Measurements from ENCODE around the gene USF3.
"Not testable (repeated sequence)": the region's sequence is repeated elsewhere in the genome, so short reads cannot be mapped to it uniquely, and the experiment has no call there.

The USF3 gene

GRCh38 chr3:113649174-113649845 lies 47.1 kb downstream of the USF3 start:
- no peak for DNase-seq (ENCODE audit: low spot score)

DNA sequence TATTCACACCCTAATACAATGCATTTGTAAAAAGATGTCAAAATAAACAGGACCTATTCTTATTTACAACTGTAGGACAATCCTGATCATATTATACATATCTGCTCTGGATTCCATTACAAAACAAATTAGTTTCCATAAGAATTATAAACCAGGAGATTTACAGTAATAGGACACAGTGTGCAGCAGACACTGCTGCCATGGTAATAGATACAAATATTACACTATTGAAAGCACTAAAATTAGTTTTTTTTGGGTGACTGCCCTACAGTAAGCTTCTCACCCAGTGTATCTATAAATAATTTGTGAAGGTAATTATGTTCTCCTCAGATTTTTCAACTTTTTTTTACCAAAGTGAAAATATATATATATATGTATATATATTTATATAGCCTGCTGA lies 47.9 kb downstream of the USF3 start:
- no peak for DNase-seq (ENCODE audit: low spot score)

DNA sequence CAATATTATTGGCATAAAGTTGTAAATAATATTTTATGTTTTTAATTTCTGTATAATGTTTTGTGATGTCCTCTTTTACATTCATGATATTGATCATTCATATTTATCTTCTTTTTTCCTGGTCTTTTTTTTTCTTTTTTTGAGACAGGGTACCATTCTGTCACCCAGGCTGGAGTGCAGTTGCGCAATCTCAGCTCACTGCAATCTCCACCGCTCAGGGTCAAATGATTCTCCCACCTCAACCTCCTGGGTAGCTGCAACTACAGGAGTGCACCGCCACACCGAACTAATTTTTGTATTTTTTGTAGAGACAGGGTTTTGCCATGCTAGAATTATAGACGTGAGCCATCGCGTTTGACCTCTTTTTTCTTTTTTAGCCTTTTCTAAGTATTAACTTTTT lies 52.9 kb downstream of the USF3 start:
- DNase-seq (ENCODE audit: low spot score) = no peak

DNA sequence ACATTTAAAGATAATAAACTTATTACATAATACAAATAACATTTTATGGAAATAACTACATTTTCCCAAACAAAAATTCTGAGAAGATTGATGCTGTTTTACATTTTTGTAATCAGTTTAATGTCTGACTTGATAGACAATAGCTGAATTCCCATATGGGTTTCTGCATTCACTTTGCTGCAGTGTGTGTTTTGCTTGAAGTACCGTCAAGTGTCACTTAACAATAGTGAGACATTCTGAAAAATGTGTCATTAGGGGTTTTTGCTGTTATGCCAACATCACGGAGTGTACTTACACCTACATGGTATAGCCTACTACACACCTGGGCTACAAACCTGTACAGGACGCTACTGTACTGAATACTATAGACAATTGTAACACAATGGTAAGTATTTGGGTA lies 57.5 kb downstream of the USF3 start:
- DNase-seq (ENCODE audit: low spot score) = no peak

- no peak for DNase-seq (ENCODE audit: low spot score)
Measured at GRCh38 chr3:113637756-113638155, 58.7 kb downstream of the USF3 start.

DNA sequence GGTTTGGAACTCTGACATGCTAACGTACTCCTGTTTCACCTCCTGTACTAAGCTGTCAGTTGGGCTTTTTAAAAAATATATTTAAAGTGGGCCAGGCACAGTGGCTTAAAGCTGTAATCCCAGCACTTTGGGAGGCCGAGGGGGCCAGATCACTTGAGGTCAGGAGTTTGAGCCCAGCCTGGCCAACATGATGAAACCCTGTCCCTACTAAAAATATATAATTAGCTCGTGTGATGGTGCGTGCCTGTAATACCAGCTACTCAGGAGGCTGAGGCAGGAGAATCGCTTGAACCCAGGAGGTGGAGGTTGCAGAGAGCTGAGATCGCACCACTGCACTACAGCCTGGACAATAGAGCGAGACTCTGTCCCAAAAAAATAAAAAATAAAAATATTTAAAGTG lies 60.4 kb downstream of the USF3 start:
- DNase-seq (ENCODE audit: low spot score) = not testable (repeated sequence)

DNA sequence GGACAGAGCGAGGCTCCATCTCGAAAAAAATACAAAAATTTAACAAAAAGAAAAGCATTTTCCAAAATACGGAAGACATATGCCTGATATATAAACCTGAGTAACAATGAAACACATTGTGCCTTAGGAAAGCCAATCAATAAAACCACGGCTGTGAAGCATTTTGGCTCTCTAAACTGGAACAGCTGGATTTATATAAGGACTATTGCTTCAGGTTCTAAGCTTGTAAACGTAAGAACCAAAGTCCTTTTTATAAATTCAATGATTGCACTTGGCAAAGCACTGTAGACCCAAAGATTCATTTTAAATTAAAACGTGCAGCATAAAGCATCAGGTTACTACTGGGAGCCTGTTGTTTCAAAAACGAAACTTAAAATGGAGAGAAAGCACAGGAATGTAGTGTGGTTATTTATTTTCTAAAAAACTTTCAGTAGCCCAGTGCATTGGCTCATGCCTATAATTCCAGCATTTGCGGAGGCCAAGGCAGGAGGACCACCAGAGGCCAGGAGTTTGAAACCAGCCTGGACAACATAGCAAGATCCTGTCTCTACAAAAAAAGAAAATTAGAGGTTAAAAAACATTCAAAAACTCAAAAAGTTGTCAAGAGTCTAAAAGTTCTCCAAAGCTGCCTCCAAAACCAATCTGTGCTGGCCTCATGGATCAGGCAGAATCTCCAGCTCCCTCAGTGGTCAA lies 61.5 kb downstream of the USF3 start:
- DNase-seq (ENCODE audit: low spot score) = no peak

- DNase-seq (ENCODE audit: low spot score) = no peak
Measured at GRCh38 chr3:113631573-113631972, 64.9 kb downstream of the USF3 start.

DNA sequence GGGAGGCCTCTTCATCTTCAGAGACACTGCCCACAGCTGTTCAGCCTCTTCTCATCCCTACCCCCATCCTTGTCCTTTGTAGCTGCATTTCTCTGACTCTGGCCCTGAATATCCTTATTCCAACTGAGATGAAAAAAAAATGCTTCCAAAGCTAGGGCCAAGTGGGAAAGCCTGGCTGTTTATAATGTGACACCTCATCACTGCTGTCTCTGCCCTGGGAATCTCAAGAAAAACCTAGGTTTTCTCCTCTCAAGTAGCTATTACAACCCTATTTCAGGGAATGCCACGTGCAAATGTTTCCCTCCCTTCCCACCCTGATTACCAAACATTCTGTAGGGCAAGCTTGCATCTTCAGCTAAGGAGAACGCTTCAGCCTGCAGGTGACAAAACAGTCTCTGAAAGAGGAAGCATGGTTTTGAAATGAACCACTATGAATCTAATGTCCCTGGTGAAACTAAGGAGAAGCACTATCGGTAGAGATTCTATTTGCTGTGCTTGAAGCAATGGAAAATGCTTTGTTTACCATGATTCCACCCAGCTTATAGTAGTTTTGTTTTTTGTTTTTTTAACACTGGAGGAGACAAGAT lies 65.4 kb downstream of the USF3 start:
- DNase-seq (ENCODE audit: low spot score) = no peak

GRCh38 chr3:113629584-113630421 lies 66.6 kb downstream of the USF3 start:
- no peak for DNase-seq (ENCODE audit: low spot score)

DNA sequence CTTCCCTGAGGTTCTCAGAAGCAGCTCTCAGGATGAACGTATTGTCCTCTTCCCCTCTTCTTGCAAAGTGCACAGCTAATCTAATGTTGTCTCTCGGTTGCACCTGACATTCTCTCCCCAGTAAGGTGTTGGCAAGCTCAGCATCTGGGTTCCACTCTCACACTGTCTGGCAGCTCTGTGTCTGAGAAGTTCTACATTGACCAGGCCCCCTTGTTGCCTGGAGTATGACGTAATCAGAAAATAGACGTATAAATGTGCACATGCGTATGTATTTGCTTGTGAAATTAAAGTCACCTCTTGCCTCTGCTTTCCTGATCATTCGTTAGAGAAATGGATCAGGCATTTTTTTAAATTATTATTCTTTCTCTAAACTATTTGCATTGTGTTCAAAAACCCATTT lies 67.7 kb downstream of the USF3 start:
- DNase-seq (ENCODE audit: low spot score) = no peak

DNA sequence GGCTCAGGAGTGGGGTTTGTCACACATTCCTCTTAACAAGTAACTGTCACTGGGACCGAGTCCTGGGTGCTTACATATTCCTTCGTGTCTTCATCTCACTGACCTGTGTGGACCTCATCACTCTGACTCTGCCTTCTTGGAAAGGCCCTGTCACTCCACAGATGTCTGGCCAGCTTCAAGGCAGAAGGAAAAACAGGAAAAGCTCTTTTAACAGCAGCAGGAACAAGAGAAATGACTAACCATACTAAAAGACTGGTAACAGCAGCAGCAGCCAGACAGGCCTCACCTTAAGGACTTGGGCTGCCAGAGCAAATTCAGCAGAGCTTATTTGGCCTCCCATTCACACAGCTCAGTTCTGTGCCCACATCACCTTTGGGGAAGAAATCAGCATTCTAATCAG lies 68.1 kb downstream of the USF3 start:
- DNase-seq (ENCODE audit: low spot score) = no peak

DNA sequence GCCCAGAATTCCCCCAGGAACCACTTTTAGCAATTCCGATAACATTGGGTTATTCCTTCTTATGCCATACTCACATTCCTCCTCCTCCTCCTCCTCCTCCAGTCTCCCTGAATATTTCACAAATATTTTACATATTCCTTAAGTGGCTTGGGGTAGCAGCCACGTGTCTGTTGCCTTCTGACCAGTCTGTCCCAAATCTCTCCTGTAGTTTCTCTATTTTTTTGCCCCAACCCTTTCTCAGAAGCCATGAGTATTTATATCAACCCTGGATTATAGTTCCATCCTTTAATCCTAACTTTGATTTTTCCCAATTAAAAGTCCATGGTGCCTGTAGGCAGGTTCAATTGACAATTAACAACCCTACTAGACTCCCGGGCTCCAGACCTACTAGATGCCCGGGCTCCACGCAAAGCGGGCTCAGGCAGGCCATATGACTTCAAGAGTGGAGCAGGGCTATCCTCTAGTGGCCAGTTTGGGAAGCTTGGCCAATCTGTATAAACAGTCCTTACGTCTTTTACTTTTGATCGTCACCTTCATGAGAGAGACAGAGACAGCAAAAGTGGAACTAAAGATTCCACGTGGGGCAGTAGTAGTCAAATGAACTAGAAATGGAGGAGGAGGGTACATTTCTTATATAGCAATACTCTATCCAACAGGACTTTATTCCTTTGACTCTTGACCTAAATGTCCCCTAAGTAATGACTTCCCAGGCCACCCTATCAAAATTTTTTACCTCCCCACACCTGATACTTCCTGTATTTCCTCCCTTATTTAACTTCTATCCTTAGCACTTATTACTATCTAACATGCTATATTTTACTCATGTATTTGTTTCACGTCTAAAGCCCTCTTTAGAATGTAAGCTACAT lies 69.7 kb downstream of the USF3 start:
- DNase-seq (ENCODE audit: low spot score) = peak; percentile 6

- DNase-seq (ENCODE audit: low spot score) = no peak
Measured at GRCh38 chr3:113625834-113626233, 70.6 kb downstream of the USF3 start.

DNA sequence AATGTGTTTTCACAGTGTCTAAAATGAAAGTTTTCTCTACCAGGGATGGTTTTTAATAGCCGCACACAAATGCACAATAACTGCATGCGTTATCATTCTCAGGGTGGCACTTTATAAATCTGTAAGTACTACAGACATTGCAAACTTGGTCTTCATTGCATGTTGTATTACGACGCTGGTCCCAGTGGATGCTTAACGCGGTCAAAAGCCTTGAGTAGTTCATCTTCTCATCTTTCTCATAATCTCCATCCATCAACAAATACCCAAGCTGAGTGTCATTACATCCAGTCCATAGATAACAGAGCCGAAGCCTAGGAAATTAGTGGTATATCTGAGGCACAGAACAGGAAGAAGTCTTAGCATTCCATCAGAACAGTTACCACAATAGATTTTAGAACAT lies 72.6 kb downstream of the USF3 start:
- DNase-seq (ENCODE audit: low spot score) = no peak

DNA sequence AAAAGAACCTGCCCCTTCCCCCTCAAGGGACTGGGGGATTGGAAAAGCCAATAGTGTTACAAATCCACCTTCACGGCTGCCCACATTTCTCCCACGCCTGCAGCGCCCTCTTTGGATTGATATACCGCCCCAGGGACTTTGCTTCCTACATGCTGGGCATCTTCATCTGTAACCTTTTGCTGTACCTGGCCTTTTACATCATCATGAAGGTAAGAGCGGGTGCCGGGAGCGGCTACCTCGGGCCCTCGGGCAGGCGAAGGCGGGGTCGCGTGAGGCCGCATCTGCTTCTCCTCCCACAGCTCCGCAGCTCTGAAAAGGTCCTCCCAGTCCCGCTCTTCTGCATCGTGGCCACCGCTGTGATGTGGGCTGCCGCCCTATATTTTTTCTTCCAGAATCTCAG lies 73.1 kb downstream of the USF3 start:
- DNase-seq (ENCODE audit: low spot score) = no peak

GRCh38 chr3:113620091-113620490 lies 76.4 kb downstream of the USF3 start:
- DNase-seq (ENCODE audit: low spot score) = no peak

DNA sequence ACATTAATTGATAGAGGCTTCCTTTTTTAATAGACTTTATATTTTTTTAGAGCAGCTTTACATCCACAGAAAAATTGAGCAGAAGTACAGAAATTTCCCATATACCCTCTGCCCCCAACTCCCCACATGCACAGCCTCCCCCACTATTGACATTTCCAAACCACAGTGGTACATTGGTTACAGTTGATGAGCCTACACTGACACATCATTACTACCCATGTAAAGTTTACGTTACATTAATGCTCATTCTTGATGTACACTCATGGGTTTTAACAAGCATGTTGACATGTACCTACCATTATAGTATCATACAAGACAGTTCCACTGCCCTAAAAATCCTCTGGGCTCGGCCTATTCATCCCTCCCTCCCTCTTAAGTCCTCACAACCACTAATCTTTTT lies 78.7 kb downstream of the USF3 start:
- DNase-seq (ENCODE audit: low spot score) = no peak

- DNase-seq (ENCODE audit: low spot score) = no peak
Measured at GRCh38 chr3:113615976-113616375, 80.5 kb downstream of the USF3 start.

DNA sequence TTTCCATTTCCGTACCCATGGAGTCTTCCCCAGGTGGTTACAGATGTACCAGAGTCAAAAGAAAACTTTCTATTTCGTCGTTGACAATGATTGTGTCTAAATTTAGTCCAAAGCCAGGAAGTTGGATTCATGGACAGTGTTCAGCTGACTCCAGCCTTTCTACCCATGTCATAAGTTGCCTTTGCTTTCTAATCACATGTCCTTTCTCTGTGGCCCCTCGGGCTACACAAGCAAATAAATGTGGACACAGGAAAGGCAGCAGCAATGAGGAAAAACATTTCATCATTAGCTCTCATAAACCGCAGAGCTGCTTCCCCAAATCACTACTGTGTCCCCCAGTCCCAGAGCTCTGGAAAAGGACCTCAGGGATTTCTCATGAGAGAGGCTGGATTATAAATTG lies 82.0 kb downstream of the USF3 start:
- no peak for DNase-seq (ENCODE audit: low spot score)

GRCh38 chr3:113607219-113607596 lies 89.2 kb downstream of the USF3 start:
- no peak for DNase-seq (ENCODE audit: low spot score)

Measured in activated CD4-positive, alpha-beta T cell treated with anti-CD3 and anti-CD28 coated beads, Interleukin-2, Interleukin-4, amounts not matched to agents 100 ng/mL and 50 ng/mL, durations not matched to agents 16 hours and 8 hours (primary cell).